Measurements from ENCODE around the gene PAX3.
"Not testable (repeated sequence)": the region's sequence is repeated elsewhere in the genome, so short reads cannot be mapped to it uniquely, and the experiment has no call there.

PAX3 gene

DNA sequence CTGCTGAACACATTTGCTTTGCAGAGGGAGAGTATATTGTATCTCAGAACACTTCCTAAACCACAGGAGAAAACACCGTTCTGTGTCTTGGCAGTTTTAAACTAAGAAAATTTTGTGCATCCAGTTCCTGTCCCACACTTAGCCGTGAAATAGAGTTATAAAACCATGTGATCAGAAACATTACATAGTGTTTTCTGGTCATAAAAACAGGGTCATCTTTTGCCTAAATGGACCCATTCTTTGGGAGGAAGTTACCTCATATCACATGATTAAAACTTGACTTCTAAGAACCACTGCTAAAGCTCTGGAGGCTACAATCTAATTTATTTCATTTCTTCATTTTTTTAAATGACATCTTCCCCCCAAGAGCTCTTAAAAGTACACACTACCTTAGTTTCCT is 138.7 kb downstream of the PAX3 start:
- Mint-ChIP-seq H3K27ac (no peak overlapping the region), H3K4me1 (no peaks in the 10 kb centered on the region), H3K9me3 (peaks cover 3% of the 10 kb centered on the region), H3K27me3 (ENCODE audit: low read depth) (peaks cover 13% of the 10 kb centered on the region), H3K36me3 (ENCODE audit: low read depth) (no peaks in the 10 kb centered on the region), H3K4me3 (no peak overlapping the region)
- TF ChIP-seq, protein P1, sequence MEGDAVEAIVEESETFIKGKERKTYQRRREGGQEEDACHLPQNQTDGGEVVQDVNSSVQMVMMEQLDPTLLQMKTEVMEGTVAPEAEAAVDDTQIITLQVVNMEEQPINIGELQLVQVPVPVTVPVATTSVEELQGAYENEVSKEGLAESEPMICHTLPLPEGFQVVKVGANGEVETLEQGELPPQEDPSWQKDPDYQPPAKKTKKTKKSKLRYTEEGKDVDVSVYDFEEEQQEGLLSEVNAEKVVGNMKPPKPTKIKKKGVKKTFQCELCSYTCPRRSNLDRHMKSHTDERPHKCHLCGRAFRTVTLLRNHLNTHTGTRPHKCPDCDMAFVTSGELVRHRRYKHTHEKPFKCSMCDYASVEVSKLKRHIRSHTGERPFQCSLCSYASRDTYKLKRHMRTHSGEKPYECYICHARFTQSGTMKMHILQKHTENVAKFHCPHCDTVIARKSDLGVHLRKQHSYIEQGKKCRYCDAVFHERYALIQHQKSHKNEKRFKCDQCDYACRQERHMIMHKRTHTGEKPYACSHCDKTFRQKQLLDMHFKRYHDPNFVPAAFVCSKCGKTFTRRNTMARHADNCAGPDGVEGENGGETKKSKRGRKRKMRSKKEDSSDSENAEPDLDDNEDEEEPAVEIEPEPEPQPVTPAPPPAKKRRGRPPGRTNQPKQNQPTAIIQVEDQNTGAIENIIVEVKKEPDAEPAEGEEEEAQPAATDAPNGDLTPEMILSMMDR (IDR thresholded peaks at IDR 0.05; ENCODE audit: unreplicated experiment in 3 of 3): no peak

DNA sequence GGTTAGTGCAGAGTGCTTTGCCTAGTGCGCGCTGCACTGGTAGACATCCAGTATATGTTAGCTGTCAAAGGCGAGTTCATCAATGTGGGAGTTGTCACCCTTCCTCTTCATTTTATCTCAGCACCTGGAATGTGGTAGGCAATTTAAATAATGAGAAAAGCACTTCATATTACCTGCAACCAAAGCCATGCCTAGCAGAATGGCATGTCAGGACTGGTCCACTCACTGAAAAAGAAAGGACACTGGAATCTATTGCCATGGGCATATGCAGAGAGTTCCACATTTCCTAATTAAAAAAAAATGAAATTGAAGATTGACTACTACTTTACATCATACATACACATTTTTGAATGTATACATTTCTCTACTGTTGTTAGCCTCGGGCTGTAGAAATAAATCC is 139.6 kb downstream of the PAX3 start:
- Mint-ChIP-seq H3K9me3 (peaks cover 3% of the 10 kb centered on the region), H3K4me3 (no peak overlapping the region), H3K36me3 (ENCODE audit: low read depth) (no peaks in the 10 kb centered on the region), H3K4me1 (no peaks in the 10 kb centered on the region), H3K27ac (no peak overlapping the region), H3K27me3 (ENCODE audit: low read depth) (peaks cover 13% of the 10 kb centered on the region)
- TF ChIP-seq, protein P1 (IDR thresholded peaks at IDR 0.05; ENCODE audit: unreplicated experiment in 3 of 3): no peak

DNA sequence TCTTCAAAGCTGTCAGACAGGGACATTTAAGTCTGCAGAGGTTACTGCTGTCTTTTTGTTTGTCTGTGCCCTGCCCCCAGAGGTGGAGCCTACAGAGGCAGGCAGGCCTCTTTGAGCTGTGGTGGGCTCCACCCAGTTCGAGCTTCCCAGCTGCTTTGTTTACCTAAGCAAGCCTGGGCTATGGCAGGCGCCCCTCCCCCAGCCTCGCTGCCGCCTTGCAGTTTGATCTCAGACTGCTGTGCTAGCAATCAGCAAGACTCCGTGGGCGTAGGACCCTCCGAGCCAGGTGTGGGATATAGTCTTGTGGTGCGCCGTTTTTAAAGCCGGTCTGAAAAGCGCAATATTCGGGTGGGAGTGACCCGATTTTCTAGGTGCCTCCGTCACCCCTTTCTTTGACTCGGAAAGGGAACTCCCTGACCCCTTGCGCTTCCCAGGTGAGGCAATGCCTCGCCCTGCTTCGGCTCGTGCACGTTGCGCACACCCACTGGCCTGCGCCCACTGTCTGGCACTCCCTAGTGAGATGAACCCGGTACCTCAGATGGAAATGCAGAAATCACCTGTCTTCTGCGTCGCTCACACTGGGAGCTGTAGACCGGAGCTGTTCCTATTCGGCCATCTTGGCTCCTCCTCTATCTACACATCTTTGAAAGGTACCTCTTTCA is 143.7 kb downstream of the PAX3 start:
- not testable (repeated sequence) for H3K27me3 Mint-ChIP-seq (ENCODE audit: low read depth); H3K9me3 Mint-ChIP-seq; H3K36me3 Mint-ChIP-seq (ENCODE audit: low read depth); H3K4me1 Mint-ChIP-seq
- Mint-ChIP-seq H3K4me3 (peak overlapping the region; percentile 74 to 85 (median 76)), H3K27ac (peak overlapping the region in 1 of 3 experiments; percentile 64)

All from nephron (organoid).